ENCODE measurements around the gene KLF2.

The KLF2 gene

GRCh38 chr19:16365300-16365996, 40.8 kb downstream of the KLF2 start:
- no peak for DNase-seq

GRCh38 chr19:16366056-16366432, 41.4 kb downstream of the KLF2 start:
- DNase-seq, result no peak

DNA sequence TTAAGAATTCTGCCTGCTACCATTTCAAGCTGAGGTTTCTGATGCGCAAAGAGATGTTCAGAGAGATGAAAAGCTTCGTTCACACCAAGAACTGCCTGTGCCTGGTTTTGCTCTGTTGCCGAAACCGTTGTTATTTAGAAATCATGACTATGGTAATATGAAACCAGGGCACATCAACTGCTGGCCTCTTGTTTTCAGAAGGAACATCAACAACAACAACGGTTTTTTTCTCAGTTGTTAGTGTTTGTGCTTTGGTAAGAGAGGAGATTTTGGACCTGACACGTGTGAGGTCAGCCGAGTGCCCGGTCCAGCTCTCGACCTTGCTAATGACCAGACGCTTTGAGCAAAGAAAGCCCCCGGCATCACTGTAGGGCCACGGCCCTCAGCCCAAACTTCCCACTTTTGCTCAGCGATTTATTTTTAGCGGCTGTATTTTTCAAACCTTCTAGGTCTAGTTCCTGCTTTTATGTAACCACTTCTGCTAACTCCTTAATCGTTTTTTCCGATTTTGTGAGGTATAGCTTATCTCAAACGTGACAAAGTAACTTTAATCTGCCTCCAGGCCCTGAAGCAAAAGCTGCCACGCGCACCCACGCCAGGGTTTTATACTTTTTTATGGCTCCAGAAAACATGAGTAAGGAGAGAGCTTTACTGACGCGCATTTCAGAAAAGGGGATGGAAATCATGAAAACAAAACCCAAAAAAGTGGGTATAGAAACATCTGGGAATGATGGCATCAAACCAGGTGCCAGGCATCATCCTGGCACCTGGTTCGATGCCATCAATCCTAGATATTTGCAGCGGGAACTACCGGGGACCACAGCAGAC, 42.0 kb downstream of the KLF2 start:
- DNase-seq, result no peak

GRCh38 chr19:16367261-16367683, 42.6 kb downstream of the KLF2 start:
- no peak for DNase-seq

DNA sequence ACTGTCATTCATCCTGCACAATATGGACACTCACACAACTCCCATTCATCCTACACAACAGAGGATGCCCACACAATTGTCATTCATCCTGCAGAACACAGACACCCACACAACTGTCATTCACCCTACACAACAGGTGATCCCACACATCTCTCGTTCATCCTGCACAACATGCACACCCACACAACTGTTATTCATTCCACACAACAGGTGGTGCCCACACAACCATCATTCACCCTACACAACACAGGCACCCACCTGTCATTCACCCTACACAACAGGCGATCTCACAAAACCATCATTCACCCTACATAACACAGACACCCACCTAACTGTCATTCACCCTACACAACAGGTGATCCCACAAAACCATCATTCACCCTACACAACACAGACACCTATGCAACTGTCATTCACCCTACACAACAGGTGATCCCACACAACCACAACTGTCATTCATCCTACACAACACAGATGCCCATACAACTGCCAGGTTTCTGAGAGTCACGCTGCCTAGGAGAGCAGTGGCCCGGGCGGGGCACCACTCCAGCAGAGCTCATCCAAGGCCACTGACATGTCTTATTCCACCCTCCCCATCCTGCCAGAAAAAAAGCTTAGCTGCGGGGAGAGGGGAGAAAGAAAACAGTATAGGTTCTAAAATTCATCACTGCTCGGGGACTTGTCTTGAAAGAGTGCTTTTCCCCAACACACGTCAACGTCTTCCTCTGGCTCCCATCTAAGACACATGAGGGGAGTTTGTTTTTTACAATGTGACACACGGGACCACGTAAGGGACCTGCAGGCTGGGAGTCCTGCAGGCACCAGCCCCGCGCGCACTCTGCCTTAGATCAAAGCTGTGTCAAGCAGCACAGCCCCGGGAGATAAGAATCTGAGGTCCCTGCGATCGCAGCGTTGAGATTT, 44.0 kb downstream of the KLF2 start:
- no peak for DNase-seq

GRCh38 chr19:16369306-16369663, 44.7 kb downstream of the KLF2 start:
- DNase-seq, result no peak

DNA sequence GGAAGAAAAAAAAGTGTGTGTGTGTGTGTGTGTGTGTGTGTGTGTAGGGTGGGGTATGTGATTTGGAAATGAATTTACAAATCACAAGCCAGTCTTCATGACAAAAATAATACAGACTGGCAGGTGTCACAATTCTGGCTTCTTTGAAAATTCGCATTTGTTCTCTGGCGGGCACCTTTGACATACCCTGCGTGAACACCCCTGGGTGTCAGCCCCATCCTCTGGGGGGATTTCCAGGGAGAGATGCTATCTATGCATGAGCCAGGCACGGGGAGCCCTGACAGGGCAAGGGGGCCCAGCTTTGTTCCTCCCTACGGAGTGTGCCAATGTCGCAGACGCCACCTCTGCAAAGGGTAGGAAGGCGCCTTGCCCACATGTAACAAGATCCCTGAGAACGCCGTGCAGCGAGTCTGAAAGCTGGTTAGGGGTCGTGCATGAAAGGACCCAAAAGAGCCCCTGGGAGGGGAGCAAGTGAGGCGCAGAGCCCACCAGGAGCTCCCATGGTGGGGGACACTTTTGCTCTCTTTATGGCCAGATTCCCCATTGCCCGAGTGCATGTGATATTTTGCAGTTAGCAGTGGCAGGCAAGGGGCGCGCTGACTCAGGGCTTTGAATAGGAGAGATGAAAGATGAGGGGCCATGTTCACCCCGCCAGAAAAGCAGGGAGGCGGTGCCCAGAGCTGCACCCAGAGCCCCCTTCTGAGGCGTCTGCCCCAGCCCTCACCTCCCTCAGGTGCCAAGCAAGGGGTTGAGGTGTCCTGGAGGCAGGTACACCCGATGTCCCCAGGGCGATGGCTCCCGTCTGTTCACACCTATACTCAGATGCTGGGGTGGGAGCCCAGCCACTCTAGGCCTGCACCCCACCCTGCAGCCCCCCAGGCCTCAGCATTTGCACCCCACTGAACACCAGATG, 45.3 kb downstream of the KLF2 start:
- no peak for DNase-seq

DNA sequence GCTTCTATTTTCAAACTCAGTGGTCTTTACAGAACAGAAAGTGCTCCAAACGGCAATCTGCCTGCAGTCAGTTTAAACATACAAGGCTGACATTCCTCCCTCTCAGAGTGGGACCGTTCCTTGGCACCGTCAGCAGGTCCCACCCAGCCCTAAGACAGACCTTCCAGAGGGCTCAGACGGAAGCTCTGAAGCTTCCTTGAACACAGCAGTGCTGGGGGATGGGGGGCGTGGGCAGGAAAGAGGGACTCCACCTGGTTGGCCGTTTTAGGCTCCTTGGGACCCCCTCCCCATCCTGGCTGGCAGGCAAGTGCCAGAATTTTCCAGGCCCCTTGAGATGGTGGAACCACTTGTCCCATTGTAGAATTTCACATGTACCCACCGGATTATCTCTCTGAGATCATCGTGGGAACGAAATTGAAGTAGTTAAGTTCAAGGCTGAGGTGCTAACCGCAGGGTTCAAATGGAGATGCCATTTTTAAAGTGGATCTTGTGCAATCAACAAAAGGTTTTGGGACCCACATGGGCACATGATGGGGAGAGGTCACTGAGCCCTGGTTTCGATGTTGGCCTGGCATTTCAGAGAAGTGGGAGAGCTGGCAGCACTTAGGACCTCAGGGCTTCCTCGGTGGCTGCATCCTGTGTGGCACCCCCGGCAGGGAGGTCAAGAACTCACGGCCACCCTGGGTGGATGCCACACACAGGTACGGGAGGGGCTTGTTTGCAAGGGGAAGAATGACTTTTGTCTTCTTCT, 46.2 kb downstream of the KLF2 start:
- DNase-seq, result no peak

DNA sequence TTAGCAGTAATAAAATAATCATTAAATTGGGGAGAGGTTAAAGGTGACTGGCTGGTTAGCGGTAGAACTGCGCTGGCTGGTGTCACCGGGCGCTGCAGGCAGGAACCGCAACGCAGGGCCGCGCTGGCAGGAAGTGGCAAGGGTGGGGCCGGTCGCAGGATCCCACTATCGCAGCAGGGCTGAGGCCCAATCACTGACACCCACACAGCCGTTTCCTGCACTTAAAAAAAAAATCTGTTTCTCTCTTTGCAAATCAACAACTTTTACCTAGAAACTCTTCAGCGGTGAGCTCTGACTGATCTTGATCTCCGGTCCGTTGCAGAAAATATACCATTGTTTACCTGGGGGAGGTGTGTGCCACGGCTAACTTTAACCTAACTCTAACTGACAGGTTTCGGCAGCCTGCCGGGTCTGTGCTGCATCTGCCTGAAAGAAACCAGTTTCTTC, 46.9 kb downstream of the KLF2 start:
- no peak for DNase-seq

- no peak for DNase-seq
Measured at GRCh38 chr19:16372065-16372915, 47.7 kb downstream of the KLF2 start.

DNA sequence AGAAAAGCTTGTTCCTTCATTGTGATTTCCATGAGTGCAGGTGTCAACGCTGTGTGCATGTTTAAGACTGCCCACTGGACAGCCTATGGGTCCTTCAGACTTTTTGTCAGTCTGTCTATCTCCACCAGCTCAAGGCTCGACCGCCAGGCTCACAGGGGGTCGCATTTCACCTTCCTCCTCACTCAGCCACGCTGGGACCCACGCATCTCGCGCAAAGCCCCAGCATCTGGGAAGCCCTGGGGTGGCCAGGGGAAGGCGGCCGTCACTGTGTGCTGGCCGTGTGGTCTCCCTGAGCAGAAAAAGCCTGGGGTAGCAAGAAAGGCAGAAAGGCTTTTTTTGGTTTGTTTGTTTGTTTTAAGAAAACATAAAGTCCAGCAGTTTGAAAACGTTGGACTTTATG, 48.5 kb downstream of the KLF2 start:
- no peak for DNase-seq

GRCh38 chr19:16373532-16373931, 48.9 kb downstream of the KLF2 start:
- no peak for DNase-seq

DNA sequence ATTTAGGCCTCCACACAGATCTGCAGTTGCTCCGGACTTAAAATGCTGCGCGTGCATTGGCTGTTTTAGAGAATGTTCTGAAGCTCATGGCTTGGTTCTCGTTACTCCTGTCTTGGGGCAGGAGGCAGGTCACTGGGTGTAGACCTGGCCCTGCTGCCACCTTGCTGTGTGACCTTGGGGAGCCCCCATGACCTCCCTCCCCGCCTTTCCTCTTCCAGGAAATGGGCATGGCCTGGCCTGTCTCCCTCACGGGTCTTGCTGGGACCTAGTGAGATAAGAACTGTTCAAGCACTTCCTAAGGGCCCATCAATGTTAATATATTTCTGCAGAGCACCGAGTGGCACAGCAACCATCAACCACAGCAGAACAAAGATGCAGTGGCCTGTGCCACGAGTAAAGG, 49.4 kb downstream of the KLF2 start:
- DNase-seq, result no peak

GRCh38 chr19:16374436-16374835, 49.8 kb downstream of the KLF2 start:
- DNase-seq, result no peak

DNA sequence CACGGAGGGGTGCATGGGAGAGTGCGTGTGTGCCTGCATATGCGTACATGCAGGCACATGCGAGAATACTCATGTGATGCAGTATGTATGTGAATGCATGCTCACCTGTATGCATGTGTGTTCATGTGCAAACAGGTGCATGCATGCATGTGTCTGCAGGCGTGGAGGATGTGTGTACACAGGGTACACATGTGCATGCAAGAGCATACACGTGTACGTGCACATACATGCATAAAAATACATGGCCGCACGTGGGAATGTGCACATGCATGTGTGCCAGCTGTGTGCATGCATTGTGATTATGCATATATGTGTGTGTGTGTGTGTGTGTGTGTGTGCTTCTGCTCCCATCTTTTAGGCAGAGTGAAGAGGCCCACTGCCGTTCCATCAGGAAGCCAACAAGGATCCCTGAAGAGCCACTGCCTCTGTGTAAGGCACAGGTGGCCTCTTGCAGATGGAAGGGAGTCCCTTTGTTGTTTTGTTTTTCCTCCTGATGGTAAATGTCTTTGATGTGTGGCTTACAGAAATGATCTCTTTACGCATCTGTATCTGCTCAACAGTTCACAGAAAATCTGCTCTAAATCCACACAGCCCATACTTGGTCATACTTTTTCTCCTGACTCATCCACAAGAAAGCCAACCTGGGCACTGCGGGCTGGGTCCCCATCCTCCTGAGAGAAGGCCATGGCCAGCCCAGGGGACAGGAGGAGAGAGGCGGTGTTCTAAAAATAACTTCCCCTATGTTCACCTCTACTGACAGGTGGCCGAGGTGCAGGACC, 50.7 kb downstream of the KLF2 start:
- no peak for DNase-seq

DNA sequence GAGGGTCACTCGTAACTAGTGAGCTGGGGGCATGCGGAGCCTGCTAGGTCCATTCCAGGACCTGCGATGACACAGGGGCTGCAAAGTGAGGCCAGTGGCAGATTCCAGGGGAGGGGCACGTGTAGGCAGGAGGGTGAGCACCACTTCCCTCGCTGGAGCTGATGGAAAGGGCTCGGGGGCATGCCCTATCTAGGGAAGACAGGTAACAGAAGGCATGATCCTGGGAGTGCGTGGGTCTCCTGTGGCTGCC, 51.2 kb downstream of the KLF2 start:
- no peak for DNase-seq

GRCh38 chr19:16376241-16376640, 51.6 kb downstream of the KLF2 start:
- DNase-seq, result no peak

DNA sequence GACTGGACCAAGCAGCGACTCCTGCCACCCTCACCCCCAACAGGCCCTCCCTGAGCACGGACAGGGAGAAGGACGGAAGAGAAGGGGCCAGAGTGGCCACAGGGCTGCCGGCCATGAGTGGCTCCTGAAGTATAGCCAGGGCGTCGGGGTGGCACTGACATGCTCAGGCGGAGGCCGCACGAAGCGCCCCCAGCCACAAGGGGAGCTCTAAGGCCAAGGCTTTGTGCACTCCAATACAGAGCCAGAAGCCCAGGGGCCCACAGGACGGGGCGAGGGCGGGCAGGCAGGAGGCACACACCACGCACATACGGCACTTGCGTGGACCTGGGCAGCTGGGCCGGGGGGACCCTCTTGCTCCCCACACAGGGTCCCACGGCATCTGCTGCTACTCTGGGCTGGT, 52.0 kb downstream of the KLF2 start:
- DNase-seq, result no peak

DNA sequence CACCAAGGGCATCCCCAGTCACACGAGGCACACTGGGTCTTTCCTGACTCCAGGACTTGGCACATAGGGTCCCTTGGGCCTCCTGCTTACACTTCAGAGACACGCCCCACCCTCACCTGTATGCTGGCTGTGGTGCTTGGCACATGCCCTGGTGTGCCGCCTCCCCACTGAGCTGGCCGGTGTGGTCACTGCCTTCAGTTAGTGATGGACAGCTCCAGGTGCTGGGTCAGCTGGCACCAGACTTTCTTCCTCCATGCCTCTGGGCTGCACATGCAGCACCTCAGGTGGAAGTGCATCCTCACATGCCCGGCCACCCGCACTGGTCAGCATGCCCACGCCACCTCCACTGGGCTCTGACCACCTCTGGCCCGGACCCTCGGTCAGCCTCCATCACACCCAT, 52.9 kb downstream of the KLF2 start:
- DNase-seq, result no peak

Measured in NCI-H1694 treated with DMSO at 0.1 percent for 48 hours (cell line).